ENCODE results near the gene NELFB. TPM values are rescaled to one million over a fixed set of nuclear protein-coding genes. Genes with fewer than 3 reads are reported as not detected.

NELFB gene
- total RNA-seq, 1 experiment from 2014 or later = 72.6 TPM

DNA sequence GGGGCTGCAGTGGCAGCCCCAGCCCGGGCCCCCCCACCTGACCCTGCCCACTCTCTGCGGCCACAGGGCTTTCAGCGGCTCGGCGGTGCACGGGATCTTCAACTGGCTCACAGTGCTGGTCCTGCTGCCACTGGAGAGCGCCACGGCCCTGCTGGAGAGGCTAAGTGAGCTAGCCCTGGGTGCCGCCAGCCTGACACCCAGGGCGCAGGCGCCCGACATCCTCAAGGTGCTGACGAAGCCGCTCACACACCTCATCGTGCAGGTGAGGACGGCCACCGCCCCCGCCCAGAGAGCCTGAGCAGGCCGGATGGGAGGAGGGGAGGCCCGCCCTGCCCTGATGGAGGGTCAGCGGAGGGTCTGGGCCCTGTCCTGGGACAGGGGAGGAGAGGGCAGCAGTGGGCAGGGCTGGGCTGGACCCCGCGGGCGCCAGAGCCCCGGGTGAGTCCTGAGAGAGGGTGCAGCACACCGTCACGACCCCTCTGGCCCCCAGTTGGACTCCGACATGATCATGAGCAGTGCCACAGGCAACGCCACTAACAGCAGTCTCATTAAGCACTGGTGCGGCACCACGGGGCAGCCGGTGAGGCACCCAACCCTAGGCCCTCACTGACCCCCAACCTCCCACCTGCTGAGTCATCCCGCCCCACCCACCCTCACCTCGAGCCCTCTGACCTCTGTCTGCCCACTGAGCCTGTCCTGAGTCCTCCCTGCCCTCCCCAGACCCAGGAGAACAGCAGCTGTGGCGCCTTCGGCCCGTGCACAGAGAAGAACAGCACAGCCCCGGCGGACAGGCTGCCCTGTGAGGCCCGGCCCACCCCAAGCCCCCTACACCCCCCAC lies 21.8 kb upstream of the NELFB start:
- no peak for DNase-seq (ENCODE audit: low spot score)
- H3K4me1 ChIP-seq (ENCODE audit: insufficient read depth, low read length, poor library complexity, severe bottlenecking) = peaks cover 14% of the 10 kb centered on the region
- no peak overlapping the region for H3K4me3 ChIP-seq (ENCODE audit: low read depth, low read length, poor library complexity, severe bottlenecking)
- no TSS peak for BruUV-seq (replicated peaks)
- H3K9me3 ChIP-seq (ENCODE audit: low read depth, low read length, poor library complexity, severe bottlenecking) = no peaks in the 10 kb centered on the region
- no peaks in the 10 kb centered on the region for H3K36me3 ChIP-seq (ENCODE audit: insufficient read depth, low read length, poor library complexity, severe bottlenecking)
- H3K27me3 ChIP-seq (replicated peaks; ENCODE audit: insufficient read depth, low read depth, low read length, poor library complexity) = no peaks in the 10 kb centered on the region
- TF ChIP-seq EZH2 (IDR thresholded peaks at IDR 0.05; ENCODE audit: borderline replicate concordance, low read depth, low read length, poor library complexity, severe bottlenecking) = no peak
- TF ChIP-seq, protein P1, sequence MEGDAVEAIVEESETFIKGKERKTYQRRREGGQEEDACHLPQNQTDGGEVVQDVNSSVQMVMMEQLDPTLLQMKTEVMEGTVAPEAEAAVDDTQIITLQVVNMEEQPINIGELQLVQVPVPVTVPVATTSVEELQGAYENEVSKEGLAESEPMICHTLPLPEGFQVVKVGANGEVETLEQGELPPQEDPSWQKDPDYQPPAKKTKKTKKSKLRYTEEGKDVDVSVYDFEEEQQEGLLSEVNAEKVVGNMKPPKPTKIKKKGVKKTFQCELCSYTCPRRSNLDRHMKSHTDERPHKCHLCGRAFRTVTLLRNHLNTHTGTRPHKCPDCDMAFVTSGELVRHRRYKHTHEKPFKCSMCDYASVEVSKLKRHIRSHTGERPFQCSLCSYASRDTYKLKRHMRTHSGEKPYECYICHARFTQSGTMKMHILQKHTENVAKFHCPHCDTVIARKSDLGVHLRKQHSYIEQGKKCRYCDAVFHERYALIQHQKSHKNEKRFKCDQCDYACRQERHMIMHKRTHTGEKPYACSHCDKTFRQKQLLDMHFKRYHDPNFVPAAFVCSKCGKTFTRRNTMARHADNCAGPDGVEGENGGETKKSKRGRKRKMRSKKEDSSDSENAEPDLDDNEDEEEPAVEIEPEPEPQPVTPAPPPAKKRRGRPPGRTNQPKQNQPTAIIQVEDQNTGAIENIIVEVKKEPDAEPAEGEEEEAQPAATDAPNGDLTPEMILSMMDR (conservative IDR thresholded peaks at IDR 0.05; ENCODE audit: low read depth, low read length) = no peak
- H3K27ac ChIP-seq (ENCODE audit: low read depth, low read length, poor library complexity, severe bottlenecking) = no peak overlapping the region
- ChIA-PET POLR2A (ENCODE audit: low non-redundant PET) (no interaction called here), CTCF (no interaction called here)
- intact Hi-C loops (cut with micrococcal nuclease; ENCODE audit: unreplicated experiment) = no loop called here

DNA sequence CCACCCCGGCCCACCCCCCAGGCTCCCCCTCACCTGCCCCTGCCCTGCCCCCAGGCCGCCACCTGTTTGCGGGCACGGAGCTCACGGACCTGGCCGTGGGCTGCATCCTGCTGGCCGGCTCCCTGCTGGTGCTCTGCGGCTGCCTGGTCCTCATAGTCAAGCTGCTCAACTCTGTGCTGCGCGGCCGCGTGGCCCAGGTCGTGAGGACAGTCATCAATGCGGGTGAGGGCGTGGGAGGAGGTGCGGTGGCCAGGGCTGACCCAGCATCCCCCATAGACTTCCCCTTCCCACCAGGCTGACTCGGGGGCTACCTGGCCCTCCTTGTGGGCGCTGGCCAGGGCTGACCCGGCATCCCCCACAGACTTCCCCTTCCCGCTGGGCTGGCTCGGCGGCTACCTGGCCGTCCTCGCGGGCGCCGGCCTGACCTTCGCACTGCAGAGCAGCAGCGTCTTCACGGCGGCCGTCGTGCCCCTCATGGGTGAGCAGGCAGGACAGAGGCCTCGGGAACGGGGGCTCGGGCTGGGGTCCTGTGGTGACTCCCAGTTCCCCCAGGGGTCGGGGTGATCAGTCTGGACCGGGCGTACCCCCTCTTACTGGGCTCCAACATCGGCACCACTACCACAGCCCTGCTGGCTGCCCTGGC lies 21.0 kb upstream of the NELFB start:
- CTCF ChIA-PET = interaction anchor here (0.9 to 1.6 kb wide), 2 partner anchors 11 to 147 kb away, joined by 3 read pairs; partner anchors contain the start of gene MAN1B1
- H3K27ac ChIP-seq (ENCODE audit: low read depth, low read length, poor library complexity, severe bottlenecking) = no peak overlapping the region

DNA sequence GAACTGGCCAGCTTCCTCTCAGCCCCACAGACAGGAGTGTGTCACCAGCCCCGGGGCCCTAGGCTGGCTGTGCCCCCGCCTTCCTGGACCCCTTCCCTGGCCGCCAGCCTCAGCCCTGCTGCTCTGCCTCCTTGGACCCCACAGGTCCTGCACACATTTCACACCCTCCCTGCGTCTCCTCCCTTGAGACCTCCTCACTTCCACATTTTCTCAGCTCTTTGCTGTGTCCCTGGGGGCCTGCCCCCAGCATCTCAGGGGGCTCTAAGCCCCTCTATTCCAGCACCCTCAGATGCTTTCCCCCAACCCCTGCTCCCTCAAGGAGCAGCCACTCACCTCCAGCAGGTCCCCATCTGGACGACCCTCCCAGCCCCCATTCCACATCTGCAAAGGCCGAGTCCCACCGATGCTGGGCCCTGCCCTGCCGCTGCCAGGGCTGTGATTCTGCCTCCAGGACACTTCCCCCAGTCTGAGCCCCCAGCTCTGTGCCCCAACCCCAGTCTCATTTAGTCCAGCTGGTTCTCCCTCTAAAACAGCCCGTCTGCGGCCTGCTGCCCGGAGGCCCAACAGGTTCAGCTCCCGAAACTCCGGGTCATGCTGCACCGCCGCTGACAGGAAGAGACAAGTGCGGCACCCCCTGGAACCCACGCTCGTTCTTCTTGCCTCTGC lies 20.2 kb upstream of the NELFB start:
- Histone ChIP-seq H3K27me3 (replicated peaks; ENCODE audit: insufficient read depth, low read depth, low read length, poor library complexity) (no peaks in the 10 kb centered on the region), H3K36me3 (ENCODE audit: insufficient read depth, low read length, poor library complexity, severe bottlenecking) (no peaks in the 10 kb centered on the region), H3K4me3 (ENCODE audit: low read depth, low read length, poor library complexity, severe bottlenecking) (no peak overlapping the region), H3K27ac (ENCODE audit: low read depth, low read length, poor library complexity, severe bottlenecking) (no peak overlapping the region), H3K9me3 (ENCODE audit: low read depth, low read length, poor library complexity, severe bottlenecking) (no peaks in the 10 kb centered on the region), H3K4me1 (ENCODE audit: insufficient read depth, low read length, poor library complexity, severe bottlenecking) (peaks cover 17% of the 10 kb centered on the region)
- TF ChIP-seq EZH2 (IDR thresholded peaks at IDR 0.05; ENCODE audit: borderline replicate concordance, low read depth, low read length, poor library complexity, severe bottlenecking) = no peak
- TF ChIP-seq, protein P1 (conservative IDR thresholded peaks at IDR 0.05; ENCODE audit: low read depth, low read length) = no peak
- BruUV-seq (replicated peaks) = no TSS peak
- ChIA-PET CTCF (interaction anchor here (0.9 to 1.6 kb wide), 2 partner anchors 12 to 148 kb away, joined by 3 read pairs; partner anchors contain the start of gene MAN1B1), POLR2A (ENCODE audit: low non-redundant PET) (no interaction called here)
- DNase-seq (ENCODE audit: low spot score) = no peak
- intact Hi-C loops (cut with micrococcal nuclease; ENCODE audit: unreplicated experiment) = loop anchor here (5.0 kb wide), 1 partner anchor 188 kb away; the partner anchor contains the start of gene NPDC1

More for the DNA sequence above, 21.0 kb upstream of the NELFB start:
- no TSS peak for BruUV-seq (replicated peaks)
- H3K36me3 ChIP-seq (ENCODE audit: insufficient read depth, low read length, poor library complexity, severe bottlenecking) = no peaks in the 10 kb centered on the region
- no peak for TF ChIP-seq EZH2 (IDR thresholded peaks at IDR 0.05; ENCODE audit: borderline replicate concordance, low read depth, low read length, poor library complexity, severe bottlenecking)
- TF ChIP-seq, protein P1 (conservative IDR thresholded peaks at IDR 0.05; ENCODE audit: low read depth, low read length) = no peak
- intact Hi-C loops (cut with micrococcal nuclease; ENCODE audit: unreplicated experiment) = no loop called here
- H3K4me1 ChIP-seq (ENCODE audit: insufficient read depth, low read length, poor library complexity, severe bottlenecking) = peaks cover 17% of the 10 kb centered on the region
- no peak overlapping the region for H3K4me3 ChIP-seq (ENCODE audit: low read depth, low read length, poor library complexity, severe bottlenecking)
- no peaks in the 10 kb centered on the region for H3K27me3 ChIP-seq (replicated peaks; ENCODE audit: insufficient read depth, low read depth, low read length, poor library complexity)
- no peak for DNase-seq (ENCODE audit: low spot score)
- POLR2A ChIA-PET (ENCODE audit: low non-redundant PET) = interaction anchor here (0.6 kb wide), 1 partner anchor 147 kb away, joined by 4 read pairs; the partner anchor contains the start of gene MAN1B1
- H3K9me3 ChIP-seq (ENCODE audit: low read depth, low read length, poor library complexity, severe bottlenecking) = no peaks in the 10 kb centered on the region
